ENCODE results near the gene FOXP1. TPM values are rescaled to one million over a fixed set of nuclear protein-coding genes. Genes with fewer than 3 reads are reported as not detected.

Gene FOXP1
- polyA plus RNA-seq, 1 donor (not counting 4 experiments of a cell fraction or from before 2014, with no cell fraction given), result 14.6 TPM

DNA sequence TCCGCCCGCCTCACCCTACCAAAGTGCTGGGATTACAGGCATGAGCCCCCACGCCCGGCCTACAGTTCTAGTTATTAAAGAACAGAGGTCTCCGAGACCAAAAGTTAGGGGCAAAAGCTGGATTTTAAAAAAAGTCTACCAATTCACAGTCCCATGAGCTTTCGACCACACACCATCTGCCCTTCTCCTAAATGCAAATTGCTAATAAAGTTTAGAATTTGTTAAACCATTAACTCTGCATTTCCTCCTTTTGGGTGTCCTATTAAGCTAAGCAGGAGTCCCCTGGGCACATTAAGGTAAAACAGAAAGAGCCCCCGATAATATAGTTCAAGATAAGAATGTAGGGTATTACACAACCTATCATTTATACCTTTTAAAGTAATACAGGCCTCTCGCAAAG, 322.7 kb downstream of the FOXP1 start:
- H3K36me3 ChIP-seq (ENCODE audit: control insufficient read depth in 2 of 2, extremely low read depth in 1 of 2, insufficient read depth in 2 of 2, low read length in 2 of 2), result no peaks in the 10 kb centered on the region
- H3K27me3 ChIP-seq (ENCODE audit: control insufficient read depth, extremely low read depth, insufficient read depth, low read length), result peaks cover 5% of the 10 kb centered on the region
- no peaks in the 10 kb centered on the region for H3K9me1 ChIP-seq (ENCODE audit: control insufficient read depth, extremely low read depth, insufficient read depth, low read length)
- peaks cover 12% of the 10 kb centered on the region for H3K4me1 ChIP-seq (ENCODE audit: control insufficient read depth, extremely low read depth, insufficient read depth, low read length)
- H3K4me2 ChIP-seq (ENCODE audit: control insufficient read depth, extremely low read depth, insufficient read depth, low read depth, low read length), result no peak overlapping the region
- no peak for DNase-seq (ENCODE audit: low read depth, low spot score)
- peaks cover 2% of the 10 kb centered on the region for H4K20me1 ChIP-seq (ENCODE audit: control insufficient read depth, extremely low read depth, insufficient read depth, low read length)
- no peak overlapping the region for H3K4me3 ChIP-seq (ENCODE audit: control insufficient read depth in 2 of 3, extremely low read depth in 1 of 3, insufficient read depth in 2 of 3, low read depth in 1 of 3, low read length in 3 of 3)
- H3K9ac ChIP-seq (ENCODE audit: control insufficient read depth, extremely low read depth, insufficient read depth, low read length), result no peak overlapping the region
- H3K9me3 ChIP-seq (ENCODE audit: control insufficient read depth, low read depth, low read length), result no peaks in the 10 kb centered on the region
- dilution Hi-C loops (cut with MboI; ENCODE audit: extremely low pct_ligation_motif_present, low sequenced_read_pairs), result no loop called here
- no peak overlapping the region for H3K27ac ChIP-seq (ENCODE audit: control insufficient read depth, insufficient read depth, low read length)
- TF ChIP-seq EZH2 (IDR thresholded peaks at IDR 0.05; ENCODE audit: low read length), result no peak
- TF ChIP-seq, protein P1, sequence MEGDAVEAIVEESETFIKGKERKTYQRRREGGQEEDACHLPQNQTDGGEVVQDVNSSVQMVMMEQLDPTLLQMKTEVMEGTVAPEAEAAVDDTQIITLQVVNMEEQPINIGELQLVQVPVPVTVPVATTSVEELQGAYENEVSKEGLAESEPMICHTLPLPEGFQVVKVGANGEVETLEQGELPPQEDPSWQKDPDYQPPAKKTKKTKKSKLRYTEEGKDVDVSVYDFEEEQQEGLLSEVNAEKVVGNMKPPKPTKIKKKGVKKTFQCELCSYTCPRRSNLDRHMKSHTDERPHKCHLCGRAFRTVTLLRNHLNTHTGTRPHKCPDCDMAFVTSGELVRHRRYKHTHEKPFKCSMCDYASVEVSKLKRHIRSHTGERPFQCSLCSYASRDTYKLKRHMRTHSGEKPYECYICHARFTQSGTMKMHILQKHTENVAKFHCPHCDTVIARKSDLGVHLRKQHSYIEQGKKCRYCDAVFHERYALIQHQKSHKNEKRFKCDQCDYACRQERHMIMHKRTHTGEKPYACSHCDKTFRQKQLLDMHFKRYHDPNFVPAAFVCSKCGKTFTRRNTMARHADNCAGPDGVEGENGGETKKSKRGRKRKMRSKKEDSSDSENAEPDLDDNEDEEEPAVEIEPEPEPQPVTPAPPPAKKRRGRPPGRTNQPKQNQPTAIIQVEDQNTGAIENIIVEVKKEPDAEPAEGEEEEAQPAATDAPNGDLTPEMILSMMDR (optimal IDR thresholded peaks at IDR 0.05 in 1 of 3, IDR thresholded peaks at IDR 0.05 in 1 of 3, conservative IDR thresholded peaks at IDR 0.05 in 1 of 3; ENCODE audit: extremely low read depth in 1 of 3, insufficient read depth in 2 of 3, low read length in 3 of 3), result no peak
- H2AFZ ChIP-seq (ENCODE audit: control insufficient read depth, low read length), result no peak overlapping the region
- no peak for FAIRE-seq
- no peaks in the 10 kb centered on the region for H3K79me2 ChIP-seq (ENCODE audit: control insufficient read depth, insufficient read depth, low read length)

DNA sequence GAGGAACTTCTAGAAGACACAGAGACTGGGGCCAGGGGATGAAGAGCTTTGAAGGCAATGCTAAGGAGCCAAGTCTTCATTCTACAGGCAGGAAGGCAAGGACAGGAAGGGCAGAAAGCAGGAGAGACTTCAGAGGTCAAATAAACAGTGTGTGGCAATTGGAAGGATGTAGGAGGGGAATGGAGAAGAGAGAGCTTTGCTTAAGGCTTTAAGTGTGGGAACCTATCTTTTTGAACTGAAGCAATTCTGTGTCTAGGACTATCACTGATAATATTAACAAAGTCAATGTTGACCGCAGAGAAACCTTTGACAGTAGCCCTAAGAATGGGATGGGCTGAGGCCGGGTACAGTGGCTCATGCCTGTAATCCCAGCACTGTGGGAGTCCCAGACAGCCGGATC, 325.0 kb downstream of the FOXP1 start:
- dilution Hi-C loops (cut with MboI; ENCODE audit: extremely low pct_ligation_motif_present, low sequenced_read_pairs), result no loop called here
- peaks cover 5% of the 10 kb centered on the region for H3K27me3 ChIP-seq (ENCODE audit: control insufficient read depth, extremely low read depth, insufficient read depth, low read length)
- H2AFZ ChIP-seq (ENCODE audit: control insufficient read depth, low read length), result no peak overlapping the region
- TF ChIP-seq, protein P1 (optimal IDR thresholded peaks at IDR 0.05 in 1 of 3, IDR thresholded peaks at IDR 0.05 in 1 of 3, conservative IDR thresholded peaks at IDR 0.05 in 1 of 3; ENCODE audit: extremely low read depth in 1 of 3, insufficient read depth in 2 of 3, low read length in 3 of 3), result no peak
- TF ChIP-seq EZH2 (IDR thresholded peaks at IDR 0.05; ENCODE audit: low read length), result no peak
- H3K9me1 ChIP-seq (ENCODE audit: control insufficient read depth, extremely low read depth, insufficient read depth, low read length), result no peaks in the 10 kb centered on the region
- no peak for FAIRE-seq
- H3K4me1 ChIP-seq (ENCODE audit: control insufficient read depth, extremely low read depth, insufficient read depth, low read length), result peaks cover 12% of the 10 kb centered on the region
- H4K20me1 ChIP-seq (ENCODE audit: control insufficient read depth, extremely low read depth, insufficient read depth, low read length), result peaks cover 2% of the 10 kb centered on the region
- no peak overlapping the region for H3K9ac ChIP-seq (ENCODE audit: control insufficient read depth, extremely low read depth, insufficient read depth, low read length)
- no peak overlapping the region for H3K27ac ChIP-seq (ENCODE audit: control insufficient read depth, insufficient read depth, low read length)
- DNase-seq (ENCODE audit: low read depth, low spot score), result no peak
- no peaks in the 10 kb centered on the region for H3K9me3 ChIP-seq (ENCODE audit: control insufficient read depth, low read depth, low read length)
- H3K79me2 ChIP-seq (ENCODE audit: control insufficient read depth, insufficient read depth, low read length), result no peaks in the 10 kb centered on the region
- no peaks in the 10 kb centered on the region for H3K36me3 ChIP-seq (ENCODE audit: control insufficient read depth in 2 of 2, extremely low read depth in 1 of 2, insufficient read depth in 2 of 2, low read length in 2 of 2)
- H3K4me3 ChIP-seq (ENCODE audit: control insufficient read depth in 2 of 3, extremely low read depth in 1 of 3, insufficient read depth in 2 of 3, low read depth in 1 of 3, low read length in 3 of 3), result no peak overlapping the region
- no peak overlapping the region for H3K4me2 ChIP-seq (ENCODE audit: control insufficient read depth, extremely low read depth, insufficient read depth, low read depth, low read length)

Measured in keratinocyte (primary cell).